NB4 (cell line): Measurements from ENCODE around the gene EIF2S3.

Experiments
- MYC ChIP-seq: IDR thresholded peaks from 2 replicates; pipeline ENCODE4 v1.6.1; 2011; ENCODE audit warnings: low read depth, low read length
- POLR2A ChIP-seq: IDR thresholded peaks from 2 replicates; pipeline ENCODE4 v1.6.1; 2011; ENCODE audit warnings: mild to moderate bottlenecking; ENCODE audit not compliant: insufficient read length; ENCODE audit errors: extremely low read depth
- TF ChIP-seq, protein P1 (sequence below): IDR thresholded peaks from one replicate; pipeline ENCODE4 v1.5.1; 2012; ENCODE audit warnings: low read depth, low read length
- TF ChIP-seq, protein P2 (sequence below): IDR thresholded peaks from 2 replicates; pipeline ENCODE4 v1.6.1; 2011; ENCODE audit warnings: low read depth, low read length

GRCh38 chrX:24014388-24015018, 40.3 kb upstream of the EIF2S3 start:
- TF ChIP-seq, protein P1, sequence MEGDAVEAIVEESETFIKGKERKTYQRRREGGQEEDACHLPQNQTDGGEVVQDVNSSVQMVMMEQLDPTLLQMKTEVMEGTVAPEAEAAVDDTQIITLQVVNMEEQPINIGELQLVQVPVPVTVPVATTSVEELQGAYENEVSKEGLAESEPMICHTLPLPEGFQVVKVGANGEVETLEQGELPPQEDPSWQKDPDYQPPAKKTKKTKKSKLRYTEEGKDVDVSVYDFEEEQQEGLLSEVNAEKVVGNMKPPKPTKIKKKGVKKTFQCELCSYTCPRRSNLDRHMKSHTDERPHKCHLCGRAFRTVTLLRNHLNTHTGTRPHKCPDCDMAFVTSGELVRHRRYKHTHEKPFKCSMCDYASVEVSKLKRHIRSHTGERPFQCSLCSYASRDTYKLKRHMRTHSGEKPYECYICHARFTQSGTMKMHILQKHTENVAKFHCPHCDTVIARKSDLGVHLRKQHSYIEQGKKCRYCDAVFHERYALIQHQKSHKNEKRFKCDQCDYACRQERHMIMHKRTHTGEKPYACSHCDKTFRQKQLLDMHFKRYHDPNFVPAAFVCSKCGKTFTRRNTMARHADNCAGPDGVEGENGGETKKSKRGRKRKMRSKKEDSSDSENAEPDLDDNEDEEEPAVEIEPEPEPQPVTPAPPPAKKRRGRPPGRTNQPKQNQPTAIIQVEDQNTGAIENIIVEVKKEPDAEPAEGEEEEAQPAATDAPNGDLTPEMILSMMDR, result no peak
- TF ChIP-seq POLR2A, result no peak
- TF ChIP-seq MYC, result no peak
- TF ChIP-seq, protein P2, sequence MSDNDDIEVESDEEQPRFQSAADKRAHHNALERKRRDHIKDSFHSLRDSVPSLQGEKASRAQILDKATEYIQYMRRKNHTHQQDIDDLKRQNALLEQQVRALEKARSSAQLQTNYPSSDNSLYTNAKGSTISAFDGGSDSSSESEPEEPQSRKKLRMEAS, result no peak
